Activated CD4-positive, alpha-beta T cell treated with anti-CD3 and anti-CD28 coated beads, Interleukin-2, amount 50 U/mL, for 48 hours (primary cell): Measurements from ENCODE around the gene LY6G6C.
"Not testable (repeated sequence)": the region's sequence is repeated elsewhere in the genome, so short reads cannot be mapped to it uniquely, and the experiment has no call there.

ENCODE experiments used
- DNase-seq, 2 experiments: peaks; one replicate each; pipeline ENCODE4 v3.0.0-alpha.2; 2020

LY6G6C gene

DNA sequence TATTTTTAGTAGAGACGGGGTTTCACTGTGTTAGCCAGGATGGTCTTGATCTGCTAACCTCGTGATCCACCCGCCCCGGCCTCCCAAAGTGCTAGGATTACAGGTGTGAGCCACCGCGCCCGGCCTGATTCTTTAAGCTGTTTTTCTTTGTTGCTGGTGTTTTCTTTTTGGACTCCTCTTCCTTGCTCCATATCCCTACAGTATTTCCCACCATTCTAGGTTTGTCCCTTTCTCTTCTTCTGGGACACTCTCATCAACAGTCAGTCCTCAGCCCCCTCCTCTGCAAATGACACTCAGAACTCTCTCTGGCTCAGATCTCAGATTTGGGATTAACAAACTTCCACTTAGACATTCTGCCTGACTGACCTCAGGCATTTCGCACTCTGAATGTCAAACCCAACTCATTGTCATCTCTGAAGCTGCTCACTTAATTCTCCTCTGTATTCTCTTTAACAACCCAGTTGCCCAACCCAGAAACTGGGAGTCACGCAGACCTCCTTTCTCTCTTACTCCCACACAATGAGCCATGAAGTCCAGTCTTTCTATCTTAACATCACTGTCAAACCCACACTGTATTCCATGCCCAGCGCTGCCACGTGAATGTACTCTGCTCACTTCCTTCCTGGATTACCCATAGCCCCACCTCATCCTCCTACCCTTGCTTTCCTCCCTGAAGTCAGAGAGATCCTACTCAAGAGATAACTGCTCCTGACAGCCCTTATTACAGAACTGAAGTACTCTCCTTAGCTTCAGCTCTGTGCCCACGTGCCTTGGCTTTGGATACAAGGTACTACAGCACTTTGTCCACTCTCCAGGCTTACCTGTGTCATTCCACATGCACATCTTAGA is 4.2 kb upstream of the LY6G6C start:
- peak in 1 of 2 experiments; percentile 31 for DNase-seq

DNA sequence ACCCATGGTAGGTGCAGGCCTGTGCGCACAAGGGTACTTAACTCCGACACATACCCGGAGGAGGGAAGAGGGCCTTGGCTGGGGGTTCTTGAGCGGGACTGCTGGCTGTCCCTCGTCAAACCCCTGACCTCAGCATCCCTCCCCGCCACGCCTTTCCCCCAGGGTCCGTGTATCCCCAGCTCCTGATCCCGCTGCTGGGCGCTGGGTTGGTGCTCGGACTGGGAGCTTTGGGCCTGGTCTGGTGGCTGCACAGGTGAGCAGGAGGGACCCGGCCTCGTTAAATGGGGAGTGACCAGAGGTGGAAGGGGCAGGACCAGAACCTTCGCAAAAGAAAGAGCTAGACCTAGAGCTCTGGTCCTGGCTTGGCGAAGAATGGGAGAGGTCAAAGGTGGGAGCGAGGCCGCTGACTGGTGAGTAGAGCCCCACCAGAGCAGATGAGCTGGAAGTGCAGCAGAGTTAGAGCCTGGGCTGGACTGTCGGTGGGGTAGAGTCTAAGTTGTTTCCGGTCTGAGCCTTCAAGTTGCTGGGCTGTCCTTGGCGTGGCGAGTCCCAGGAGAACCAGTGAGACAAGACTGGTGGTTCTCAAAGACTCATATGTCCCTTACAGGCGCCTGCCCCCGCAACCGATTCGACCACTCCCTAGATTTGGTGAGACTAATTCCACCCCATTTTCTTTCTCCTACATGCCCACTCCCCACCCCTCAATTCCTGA is 2.6 kb upstream of the LY6G6C start:
- no peak for DNase-seq

DNA sequence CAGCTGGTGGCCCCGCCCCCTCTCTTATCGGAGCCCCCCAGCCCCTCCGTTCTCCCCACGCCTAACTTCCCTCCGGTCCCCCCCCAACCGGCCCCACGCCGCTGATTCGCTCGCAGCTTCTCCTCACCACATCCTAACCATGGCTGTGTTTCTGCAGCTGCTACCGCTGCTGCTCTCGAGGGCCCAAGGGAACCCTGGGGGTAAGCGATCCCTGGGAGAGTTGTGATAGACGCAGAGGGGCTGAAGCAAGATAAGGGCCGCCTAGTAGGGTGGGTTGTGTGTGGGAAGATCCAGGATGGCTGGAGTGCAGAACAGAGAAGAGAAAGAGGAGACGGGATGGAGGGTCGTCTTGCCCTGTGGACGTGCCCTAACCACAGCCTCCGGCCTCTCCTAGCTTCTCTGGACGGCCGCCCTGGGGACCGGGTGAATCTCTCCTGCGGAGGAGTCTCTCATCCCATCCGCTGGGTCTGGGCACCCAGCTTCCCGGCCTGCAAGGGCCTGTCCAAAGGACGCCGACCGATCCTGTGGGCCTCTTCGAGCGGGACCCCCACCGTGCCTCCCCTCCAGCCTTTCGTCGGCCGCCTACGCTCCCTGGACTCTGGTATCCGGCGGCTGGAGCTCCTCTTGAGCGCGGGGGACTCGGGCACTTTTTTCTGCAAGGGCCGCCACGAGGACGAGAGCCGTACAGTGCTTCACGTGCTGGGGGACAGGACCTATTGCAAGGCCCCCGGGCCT is 1.9 kb upstream of the LY6G6C start, which contains the start of gene MPIG6B:
TSS of gene MPIG6B (plus strand) at position 129 of the 735 bp plus-strand sequence. CDS start at position 140, 11 bp downstream.
- no peak for DNase-seq

DNA sequence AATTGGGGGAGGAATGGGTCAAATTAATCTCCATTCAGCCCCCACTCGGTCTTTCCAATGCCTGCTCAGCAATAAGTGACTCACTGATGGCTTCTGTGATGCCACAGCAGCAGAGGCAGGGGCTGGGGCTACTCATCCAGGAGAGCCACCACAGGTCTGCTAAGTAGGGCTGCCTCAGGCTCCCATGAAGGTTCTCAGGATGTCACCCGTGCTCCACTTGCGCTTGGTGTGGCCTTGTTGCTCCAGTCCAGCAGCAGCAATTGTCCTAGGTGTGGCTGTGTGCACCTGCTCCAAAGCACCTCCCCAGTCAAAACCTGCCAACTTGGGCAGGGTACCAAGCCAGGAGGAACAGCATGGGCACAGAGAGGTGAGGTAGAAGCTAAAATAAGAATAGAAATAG is 627 bp upstream of the LY6G6C start:
- DNase-seq = no peak

DNA sequence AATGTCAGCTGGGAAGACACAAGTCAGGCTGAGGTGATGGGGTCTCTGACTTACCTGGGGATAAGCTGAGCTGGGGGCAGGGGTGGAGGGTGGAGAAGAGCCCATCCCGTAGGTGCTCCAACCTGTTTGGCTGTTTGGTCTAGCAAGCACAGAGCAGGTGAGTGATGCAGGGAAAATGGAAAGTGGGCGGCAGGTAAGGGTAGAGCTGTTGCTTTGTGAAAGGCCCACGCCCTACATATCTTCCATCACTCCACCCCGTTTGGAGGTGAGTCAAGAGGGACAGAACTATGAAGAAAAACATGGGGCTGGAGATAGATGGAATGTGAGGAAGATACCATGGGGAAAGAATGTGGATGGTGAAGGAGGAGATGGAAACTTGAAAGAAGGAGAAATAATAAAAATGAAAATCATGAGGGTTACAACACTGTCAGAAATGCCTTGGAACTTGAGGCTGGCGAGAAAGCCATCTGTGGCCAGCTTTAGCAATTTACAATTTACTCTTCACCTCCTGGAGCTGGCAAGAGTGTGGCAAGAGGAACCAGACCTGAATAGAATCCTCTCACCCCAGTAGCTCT is 1.3 kb downstream of the LY6G6C start:
- no peak for DNase-seq

DNA sequence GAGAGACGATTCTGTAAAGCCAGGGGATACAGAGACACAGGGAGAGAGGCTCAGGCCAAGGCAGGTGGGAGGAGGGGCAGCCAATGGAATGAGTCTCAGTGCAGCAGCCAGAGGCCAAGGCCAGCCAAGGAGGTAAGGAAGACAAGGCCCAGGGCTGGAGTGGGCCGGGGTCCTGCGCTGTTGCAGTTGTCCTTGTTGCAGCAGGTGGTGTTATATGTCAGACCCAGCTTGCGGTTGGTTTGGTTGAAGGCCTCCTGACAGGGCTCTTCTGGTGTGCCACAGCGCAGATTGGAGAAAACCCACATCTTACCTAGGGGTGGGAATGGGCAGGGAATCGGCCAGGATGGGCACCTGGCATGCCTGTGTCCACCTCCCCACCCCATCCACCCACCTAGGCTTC is 2.5 kb downstream of the LY6G6C start:
- no peak for DNase-seq

DNA sequence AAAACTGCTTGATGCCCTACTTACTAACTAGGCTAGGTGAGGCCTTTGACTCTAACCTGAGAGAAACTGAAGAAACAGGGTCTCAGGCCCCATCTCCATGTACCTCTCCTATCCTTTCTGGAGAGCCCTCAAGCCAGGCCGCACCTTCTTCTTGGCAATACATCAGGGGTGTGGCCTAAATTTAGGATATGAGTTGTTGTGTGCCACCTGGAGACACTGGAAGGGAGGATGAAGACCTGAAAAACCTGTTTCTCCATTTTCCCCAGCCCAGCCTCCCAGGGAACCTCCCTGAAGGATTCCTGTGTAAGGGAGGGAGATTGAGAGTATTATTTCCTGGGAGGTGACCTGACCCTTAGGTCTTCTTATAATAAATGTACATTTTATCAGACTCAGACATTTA is 3.3 kb downstream of the LY6G6C start:
- DNase-seq = no peak

DNA sequence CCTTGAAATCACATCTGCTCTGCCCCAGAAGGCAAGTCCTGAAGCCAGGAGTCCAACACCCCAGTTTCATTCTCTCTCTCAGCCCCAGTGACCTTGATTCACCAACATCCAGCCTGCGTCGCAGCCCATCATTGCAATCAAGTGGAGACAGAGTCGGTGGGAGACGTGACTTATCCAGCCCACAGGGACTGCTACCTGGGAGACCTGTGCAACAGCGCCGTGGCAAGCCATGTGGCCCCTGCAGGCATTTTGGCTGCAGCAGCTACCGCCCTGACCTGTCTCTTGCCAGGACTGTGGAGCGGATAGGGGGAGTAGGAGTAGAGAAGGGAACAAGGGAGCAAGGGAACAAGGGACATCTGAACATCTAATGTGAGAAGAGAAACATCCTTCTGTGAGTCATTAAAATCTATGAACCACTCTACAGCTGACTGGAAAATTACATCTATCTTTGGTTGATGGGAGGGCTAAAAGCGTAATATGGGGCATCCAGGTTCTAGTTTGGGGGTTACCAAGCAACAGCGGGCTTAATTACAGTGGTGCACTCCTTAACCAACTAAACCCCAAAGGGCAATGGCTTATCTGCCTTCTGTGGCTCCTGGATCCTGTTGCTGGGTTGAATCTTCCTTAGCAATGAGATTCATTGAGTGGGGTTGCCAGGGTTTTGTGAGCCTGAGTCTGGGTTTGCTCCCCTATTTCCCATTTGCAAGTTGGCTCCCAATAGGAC is 3.9 kb downstream of the LY6G6C start:
- DNase-seq = no peak

DNA sequence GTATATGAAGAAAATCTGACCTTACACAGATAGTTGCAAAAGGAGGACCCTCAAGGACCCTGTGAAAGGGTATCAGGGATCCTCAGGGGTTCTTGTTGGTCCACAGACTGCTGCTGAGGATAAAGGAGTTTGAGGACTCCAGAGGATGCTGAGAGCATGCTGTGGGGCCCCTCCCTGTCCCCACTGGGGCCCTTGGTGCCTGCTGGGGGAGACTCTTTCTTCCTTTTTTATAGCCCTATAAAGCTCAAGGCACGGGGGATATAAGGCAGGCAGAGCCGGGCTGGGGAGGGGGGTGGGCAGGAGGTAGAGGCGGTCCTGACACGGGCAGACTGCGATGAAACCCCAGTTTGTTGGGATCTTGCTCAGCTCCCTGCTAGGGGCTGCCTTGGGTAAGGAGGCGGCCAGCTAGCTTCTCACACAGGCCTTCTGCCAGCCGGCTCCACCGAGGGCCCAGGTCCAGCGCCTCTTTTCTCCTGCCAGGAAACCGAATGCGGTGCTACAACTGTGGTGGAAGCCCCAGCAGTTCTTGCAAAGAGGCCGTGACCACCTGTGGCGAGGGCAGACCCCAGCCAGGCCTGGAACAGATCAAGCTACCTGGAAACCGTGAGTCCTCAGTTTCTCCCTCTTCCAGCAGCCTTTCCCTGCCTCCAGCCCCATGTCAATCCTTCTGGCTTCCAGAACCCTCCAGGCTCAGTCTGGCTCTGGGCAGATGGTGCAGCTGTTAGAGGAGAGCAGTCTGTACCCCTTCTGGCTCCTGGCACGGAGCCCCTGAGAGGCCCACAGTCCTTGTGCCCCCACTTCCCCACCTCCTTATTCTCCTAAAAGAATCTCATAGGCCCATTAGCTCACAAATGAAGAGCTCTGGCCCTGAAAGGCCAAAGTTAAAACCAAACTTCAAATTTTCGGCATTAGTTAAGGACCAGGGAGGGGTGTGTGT is 6.3 kb downstream of the LY6G6C start, which contains the start of gene LY6G6D:
TSS of gene LY6G6D (plus strand) at position 327 of the 937 bp plus-strand sequence. CDS start at position 335, 8 bp downstream.
- DNase-seq = no peak

DNA sequence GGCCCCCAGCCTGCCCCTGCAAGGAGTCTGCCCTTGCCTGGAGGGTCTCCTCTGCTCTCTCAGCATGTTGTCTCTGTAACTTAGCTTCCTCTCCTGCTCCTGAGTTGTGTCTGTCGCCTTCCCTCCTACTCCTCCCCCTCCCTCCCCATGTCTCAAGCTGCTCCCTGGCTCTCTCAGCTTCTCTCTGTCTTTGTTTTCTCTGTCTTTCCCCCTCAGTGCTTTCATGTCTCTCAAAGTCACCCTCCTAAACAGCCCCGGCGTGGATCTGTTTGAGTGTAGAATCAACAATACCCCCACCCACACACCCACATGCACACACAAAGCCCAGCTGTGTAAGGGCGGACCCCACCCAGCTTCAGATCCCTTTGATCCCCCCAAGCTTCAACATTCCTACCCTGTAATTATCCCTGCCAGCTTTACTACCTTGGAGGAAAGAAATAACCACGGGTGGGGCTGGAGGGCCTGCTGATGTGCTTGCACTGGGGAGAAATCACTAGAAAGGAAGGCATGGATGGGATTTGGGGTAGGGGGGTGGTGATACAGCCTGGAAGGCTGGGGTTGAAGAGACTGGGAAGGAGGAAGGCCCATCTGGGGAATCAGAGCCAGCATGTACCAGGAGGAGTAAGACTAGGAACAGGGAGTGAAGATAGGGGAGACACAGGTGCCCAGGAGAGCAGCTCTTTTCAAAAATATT is 7.4 kb downstream of the LY6G6C start:
- no peak for DNase-seq

DNA sequence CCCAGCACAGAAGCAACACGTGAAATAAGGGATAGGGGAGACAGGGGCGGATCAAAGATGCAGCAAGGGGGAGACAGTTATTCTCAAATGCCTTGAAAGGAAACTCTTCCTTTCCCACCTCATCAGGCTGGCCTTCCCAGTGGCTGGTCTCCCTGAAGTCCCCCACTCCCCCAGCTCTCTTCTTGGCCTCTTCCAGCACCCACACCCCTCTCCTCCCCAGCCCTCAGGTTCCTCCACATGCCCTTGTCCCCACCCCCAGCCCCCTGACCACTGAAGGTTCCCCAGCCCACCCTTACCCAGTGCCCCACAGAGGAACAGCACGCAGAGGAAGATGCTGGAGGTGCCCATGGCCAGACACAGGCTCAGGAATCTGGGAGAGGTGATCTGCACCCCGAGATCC is 8.1 kb downstream of the LY6G6C start:
- DNase-seq = no peak

DNA sequence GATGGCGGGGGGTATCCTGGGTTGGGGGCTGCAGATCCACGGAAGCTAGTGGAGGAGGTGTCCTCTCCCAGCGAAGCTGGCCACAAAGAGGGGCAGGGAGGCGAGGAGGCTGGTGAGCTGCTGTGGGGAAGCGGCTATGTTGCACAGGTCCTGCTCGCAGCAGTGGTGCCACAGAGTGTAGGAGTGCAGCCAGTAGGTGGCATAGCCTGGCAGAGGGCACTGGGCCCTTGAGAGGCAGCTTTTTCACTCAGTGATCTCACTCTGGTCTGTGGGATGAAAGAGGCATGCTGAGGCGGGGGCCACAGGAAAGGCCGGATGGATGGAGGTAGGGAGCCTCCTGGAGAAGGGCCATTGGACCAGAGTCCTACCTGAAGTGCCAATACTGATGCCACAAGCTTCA is 9.2 kb downstream of the LY6G6C start:
- DNase-seq = no peak

DNA sequence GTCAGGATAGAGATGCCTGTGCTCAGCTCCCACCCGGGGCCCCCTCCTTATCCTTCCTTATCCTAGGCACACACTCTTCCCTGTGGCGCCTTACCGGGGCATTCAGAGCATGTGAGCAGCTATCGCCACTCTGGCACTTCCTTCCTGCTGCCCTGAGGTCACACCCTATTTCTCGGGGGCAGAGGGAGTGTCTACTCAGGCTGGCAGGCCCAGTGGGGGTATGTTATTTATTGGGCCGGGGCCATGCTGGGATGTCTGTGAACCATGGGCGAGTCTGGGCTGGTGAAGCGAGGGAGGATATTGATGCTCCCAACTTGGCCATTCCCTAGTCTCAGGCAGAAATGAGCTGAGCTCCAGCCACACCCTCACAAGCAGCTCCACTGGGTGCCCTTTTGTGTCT is 10.3 kb downstream of the LY6G6C start:
- DNase-seq = no peak

DNA sequence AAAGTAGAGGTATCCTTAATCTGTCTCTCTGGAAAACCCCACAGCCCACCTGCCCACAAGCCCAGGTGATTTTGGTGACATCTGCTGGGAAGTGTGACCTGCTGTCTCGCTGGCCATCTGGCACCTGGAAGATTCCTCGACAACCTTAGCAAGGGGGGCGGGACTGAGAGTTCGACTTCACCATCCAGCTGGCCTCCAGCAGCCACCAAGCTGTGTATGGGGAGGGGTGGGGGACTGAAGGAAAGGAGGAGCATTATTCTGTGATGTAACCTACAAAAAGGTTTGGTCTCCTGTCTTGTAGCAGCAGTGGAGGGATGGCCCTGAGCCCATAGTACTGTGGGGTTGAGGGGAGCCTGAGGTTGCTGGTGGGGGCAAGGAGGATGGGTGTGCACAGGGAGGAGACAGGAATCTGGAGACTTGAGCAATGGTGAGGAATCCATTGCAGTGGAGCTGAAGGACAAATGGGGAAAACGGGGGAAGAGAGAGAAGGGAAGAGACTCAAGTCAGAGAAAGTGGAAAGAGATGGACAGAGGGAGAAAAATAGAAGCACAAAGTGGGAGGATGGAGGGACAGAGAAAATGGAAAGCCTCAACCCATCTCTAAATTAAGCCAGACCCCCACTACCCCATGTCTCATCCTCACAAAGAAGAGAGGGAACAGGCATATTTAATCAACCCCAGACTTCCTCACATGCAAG is 10.9 kb downstream of the LY6G6C start:
- no peak for DNase-seq

DNA sequence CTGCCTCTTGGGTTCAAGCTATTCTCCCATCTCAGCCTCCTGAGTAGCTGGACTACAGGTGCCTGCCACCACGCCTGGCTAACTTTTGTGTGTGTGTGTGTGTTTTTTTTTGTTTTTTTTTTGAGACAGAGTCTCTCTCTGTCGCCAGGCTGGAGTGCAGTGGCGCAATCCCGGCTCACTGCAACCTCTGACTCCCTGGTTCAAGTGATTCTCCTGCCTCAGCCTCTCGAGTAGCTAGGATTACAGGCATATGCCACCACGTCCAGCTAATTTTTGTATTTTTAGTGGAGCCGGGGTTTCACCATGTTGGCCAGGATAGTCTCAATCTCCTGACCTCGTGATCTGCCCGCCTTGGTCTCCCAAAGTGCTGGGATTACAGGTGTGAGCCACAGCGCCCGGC is 12.4 kb downstream of the LY6G6C start:
- DNase-seq = not testable (repeated sequence)

DNA sequence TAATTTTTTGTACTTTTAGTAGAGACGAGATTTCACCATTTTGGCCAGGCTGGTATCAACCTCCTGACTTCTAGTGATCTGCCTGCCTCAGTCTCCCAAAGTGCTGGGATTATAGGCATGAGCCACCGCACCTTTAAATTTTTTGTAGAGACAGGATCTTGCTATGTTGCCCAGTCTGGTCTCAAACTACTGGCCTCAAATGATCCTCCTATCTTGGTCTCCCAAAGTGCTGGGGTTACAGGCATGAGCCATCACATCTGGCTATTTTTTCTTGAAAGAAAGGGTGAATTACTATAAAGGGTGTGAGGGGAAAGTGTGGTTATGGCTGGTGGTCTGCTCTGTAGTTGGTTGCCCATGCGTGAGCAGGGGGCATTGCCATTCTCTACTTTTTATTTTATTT is 13.3 kb downstream of the LY6G6C start:
- DNase-seq = no peak

DNA sequence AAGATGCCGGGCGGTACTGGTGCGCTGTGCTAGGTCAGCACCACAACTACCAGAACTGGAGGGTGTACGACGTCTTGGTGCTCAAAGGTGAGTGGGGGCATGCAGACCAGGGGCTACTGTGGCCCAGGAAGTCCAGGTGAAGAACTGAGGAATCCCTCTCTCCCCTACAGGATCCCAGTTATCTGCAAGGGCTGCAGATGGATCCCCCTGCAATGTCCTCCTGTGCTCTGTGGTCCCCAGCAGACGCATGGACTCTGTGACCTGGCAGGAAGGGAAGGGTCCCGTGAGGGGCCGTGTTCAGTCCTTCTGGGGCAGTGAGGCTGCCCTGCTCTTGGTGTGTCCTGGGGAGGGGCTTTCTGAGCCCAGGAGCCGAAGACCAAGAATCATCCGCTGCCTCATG is 13.8 kb downstream of the LY6G6C start:
- no peak for DNase-seq

DNA sequence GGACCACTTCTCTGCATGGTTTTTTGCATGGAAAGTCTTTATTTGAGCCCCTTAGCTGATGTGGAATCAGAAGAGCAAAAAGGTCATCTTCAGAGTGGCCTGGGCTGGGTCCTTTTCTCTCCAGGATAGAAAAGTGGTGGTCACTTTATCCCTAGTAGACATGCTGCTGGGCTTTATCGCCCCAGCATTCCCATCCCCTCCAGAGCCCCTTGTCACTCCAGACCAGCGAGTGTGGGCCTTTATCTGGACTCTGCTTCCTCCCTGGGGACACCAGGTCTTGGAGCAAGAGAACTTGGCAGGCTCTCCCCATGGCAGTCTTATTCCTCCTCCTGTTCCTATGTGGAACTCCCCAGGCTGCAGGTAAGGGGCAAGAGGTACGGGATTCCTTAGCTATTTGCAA is 14.9 kb downstream of the LY6G6C start, which contains the start of gene LY6G6F:
TSS of gene LY6G6F (plus strand) at position 268 of the 400 bp plus-strand sequence. CDS start at position 309, 41 bp downstream.
- no peak for DNase-seq

DNA sequence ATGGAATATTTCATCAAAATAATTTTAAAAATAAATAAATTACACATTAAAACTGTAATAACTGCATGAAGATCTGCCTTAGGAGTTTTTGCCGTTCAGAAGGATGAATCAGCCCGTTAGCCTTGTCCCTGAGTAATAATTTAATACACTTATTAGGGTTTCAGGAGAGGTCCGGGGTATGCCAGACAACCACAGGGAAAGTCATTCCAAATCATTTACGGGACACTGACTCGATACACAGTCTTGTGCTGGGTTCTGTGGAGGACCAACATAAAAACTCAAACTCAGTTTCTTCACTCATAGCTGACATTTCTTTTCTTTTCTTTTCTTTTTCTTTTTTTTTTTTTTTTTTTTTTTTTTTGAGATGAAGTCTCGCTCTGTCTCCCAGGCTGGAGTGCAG is 15.6 kb downstream of the LY6G6C start:
- no peak for DNase-seq
